ENCODE measurements around the gene B4GALNT3.

GRCh38 chr12:467591-467990 lies 7.9 kb downstream of the B4GALNT3 start:
- TF ChIP-seq, protein P1, sequence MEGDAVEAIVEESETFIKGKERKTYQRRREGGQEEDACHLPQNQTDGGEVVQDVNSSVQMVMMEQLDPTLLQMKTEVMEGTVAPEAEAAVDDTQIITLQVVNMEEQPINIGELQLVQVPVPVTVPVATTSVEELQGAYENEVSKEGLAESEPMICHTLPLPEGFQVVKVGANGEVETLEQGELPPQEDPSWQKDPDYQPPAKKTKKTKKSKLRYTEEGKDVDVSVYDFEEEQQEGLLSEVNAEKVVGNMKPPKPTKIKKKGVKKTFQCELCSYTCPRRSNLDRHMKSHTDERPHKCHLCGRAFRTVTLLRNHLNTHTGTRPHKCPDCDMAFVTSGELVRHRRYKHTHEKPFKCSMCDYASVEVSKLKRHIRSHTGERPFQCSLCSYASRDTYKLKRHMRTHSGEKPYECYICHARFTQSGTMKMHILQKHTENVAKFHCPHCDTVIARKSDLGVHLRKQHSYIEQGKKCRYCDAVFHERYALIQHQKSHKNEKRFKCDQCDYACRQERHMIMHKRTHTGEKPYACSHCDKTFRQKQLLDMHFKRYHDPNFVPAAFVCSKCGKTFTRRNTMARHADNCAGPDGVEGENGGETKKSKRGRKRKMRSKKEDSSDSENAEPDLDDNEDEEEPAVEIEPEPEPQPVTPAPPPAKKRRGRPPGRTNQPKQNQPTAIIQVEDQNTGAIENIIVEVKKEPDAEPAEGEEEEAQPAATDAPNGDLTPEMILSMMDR (IDR thresholded peaks at IDR 0.05), result no peak
- TF ChIP-seq POLR2A (IDR thresholded peaks at IDR 0.05), result no peak
